Testis (tissue), 2 donors: ENCODE data around the gene ZDHHC8.

Experiments used
- POLR2A ChIP-seq: fragments of 450-650 bp; IDR thresholded peaks from one replicate; pipeline ENCODE4 v1.6.1; 2017; ENCODE audit warnings: antibody characterized with exemption, mild to moderate bottlenecking, moderate library complexity
- TF ChIP-seq, protein P1 (sequence below), 3 experiments: fragments of 450-650 bp in 2 of 3; fragments of 200-600 bp in 1 of 3; sonication (generic) in 1 of 3; IDR thresholded peaks; one replicate each; pipeline ENCODE4 v1.5.1; 2016 to 2019; ENCODE audit warnings: antibody characterized with exemption in 3 of 3, mild to moderate bottlenecking in 2 of 3, moderate library complexity in 1 of 3

DNA sequence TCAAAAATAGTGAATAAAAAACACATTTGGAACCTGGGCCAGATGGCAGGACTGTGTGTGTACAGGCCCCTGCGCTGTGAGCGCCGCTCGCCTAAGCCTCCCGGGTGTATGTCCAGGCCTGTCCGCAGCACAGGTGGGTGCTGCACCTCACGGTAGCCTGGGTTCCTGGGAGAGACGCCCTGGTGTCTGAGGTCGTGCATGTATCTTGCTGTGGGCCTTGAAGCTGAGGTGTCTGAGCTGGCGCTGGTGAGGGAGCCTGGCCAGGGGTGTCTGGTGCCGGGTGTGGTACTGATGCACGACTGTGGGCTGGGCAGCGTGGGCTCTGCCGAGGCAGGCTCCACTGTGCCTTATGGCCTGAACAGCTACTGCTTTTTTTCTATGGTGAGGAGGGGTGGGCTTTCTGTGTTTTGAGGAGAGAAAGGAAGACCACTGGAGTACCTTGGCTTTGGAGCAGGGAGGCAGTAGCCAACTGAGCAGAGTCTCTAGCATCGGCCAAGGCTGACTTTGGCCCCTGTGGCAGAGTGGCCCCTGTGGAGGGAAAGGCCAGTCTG lies 4.2 kb upstream of the ZDHHC8 start:
- no peak for TF ChIP-seq POLR2A
- TF ChIP-seq, protein P1, sequence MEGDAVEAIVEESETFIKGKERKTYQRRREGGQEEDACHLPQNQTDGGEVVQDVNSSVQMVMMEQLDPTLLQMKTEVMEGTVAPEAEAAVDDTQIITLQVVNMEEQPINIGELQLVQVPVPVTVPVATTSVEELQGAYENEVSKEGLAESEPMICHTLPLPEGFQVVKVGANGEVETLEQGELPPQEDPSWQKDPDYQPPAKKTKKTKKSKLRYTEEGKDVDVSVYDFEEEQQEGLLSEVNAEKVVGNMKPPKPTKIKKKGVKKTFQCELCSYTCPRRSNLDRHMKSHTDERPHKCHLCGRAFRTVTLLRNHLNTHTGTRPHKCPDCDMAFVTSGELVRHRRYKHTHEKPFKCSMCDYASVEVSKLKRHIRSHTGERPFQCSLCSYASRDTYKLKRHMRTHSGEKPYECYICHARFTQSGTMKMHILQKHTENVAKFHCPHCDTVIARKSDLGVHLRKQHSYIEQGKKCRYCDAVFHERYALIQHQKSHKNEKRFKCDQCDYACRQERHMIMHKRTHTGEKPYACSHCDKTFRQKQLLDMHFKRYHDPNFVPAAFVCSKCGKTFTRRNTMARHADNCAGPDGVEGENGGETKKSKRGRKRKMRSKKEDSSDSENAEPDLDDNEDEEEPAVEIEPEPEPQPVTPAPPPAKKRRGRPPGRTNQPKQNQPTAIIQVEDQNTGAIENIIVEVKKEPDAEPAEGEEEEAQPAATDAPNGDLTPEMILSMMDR (IDR thresholded peaks at IDR 0.05) = no peak
